GM19395 (cell line): ENCODE measurements around the gene CAPN2.
"Not testable (repeated sequence)": the region's sequence is repeated elsewhere in the genome, so short reads cannot be mapped to it uniquely, and the experiment has no call there.

Source experiments
- ATAC-seq: cut with Tn5 transposase; IDR thresholded peaks from one replicate; pipeline ENCODE4 v1.9.1; 2021; ENCODE audit warnings: mild to moderate bottlenecking, moderate library complexity; ENCODE audit not compliant: unreplicated experiment

CAPN2 gene

DNA sequence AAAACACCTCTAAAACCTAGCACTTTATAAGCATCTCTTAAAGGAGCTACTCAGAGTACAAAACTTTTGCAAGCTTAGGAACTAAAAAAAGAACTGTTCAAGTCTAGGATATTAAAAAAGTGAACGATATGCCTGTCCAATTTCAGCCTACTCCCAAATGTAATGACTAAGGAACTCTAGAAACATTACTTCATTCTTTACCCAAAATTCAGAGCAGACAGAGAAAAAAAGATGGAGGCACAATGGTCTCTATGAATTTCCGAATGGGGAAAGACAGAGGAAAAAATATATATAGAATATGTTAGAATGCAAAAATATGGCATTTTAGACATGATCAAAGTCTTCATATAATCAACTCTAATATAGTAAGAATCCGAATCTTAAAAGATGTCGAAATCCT, 72.2 kb downstream of the CAPN2 start:
- no peak for ATAC-seq

DNA sequence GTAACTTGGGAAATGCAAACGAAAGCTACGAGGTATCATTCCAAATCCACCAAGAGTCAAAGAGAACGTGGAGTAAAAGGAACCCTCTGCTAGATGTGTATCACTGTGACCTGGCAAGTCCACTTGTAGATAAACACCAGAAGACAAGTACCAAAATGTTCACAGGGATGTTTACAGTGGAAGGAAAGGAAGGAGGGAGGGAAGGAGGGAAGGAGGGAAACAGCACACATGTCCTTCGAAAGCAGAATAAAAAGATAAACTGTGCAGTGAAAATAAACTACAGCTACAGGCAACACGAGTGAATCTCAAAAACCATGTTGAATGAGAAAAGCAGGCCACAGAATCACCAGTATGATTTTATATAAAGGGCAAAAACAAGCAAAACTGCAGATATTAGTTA, 73.5 kb downstream of the CAPN2 start:
- no peak for ATAC-seq

DNA sequence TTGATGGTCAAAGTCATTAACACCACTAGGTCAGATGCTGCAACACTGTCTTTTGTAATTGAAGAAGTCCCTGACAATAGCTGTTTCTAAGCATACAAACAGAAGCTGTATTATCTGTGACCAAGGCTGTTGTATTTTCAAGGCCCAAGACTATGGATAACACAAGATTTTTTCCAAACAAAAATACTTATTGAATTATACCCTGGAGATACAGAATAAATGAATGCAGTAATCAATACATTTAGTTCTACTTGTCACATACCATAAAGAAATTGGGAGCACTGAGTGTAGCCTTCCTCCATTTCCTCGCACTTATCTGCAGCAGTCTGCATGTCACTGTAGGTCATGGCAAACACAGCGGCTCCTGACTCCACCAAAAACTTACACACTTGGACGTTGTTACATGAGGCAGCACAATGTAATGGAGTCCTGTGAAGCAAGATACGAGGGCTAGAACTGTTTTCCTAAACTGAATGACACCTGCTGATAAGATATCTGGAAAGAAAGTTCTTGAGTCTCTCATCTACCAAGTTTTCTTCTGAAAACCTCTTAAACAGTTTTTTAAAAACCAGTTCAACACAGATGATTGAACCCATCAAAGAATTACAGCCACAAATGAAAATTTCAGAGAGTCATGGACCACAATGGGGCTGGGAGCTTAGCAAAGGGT, 76.5 kb downstream of the CAPN2 start:
- no peak for ATAC-seq

DNA sequence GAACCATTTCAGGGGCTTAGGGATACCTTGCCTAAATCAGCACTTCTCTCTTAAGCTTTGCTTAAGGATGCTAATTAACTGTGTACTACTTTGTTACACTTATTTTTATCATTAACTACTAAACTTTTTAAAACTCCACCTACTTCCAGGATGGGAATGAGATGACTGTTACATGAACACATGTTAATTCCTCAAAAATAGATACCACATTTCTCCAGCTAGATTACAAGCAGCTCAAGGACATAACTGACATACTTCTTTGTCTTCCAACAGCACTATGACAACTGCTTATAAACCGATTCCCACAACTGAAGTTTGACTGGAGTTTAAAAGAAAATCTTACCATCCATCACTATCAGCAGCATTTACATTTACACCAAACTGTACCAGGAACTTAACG, 79.7 kb downstream of the CAPN2 start:
- ATAC-seq: no peak

DNA sequence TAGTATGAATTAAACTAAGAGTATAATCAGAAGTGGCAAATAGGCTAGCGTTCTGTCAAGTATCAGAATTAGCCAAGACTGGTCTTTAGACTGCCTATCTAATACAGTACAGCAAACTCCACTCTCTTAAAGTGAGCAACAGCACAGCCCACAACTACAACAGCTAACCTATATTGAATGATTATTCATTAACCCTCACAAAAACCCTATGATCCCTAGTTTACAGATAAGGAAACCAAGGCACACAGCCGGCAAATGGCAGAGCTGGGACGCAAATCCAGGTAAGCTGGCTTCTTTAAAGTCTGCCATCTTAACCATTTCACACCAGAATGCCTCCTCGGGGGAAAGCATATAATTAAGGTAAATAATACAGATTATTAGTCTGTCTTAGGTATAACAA, 81.4 kb downstream of the CAPN2 start:
- no peak for ATAC-seq

DNA sequence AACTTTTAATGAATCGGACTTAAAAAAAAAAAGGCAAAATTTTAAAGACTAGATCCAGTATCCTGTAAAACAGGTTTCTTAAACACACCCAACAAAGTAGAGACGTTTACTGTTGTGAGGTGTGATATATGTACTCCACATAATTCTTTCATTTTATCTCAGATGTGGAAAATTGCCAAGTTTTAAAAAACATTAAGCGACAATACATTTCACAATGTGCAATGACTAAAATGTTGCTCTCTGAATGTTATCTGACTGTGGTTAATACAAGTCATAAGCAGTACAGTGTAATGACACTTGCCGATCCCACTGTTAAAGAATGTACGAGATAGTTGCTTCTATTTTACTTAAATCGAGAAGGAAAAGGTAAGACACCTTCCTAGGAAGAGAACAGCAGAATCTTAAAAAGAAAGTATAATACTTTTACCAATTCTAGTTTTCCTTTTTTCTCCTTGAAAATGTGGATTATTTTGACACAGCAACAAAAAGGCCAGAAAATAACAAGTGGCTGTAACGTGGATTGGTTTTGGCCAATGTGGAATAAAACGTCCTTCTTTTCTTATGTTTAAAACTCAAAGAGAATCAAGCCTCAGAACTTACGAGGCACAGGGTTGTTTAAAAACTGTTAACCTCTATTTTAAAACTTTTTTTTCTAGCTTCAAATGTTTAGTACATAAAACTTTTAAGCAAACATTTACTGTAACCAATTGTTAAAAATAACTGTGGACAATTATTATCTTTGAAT, 82.0 kb downstream of the CAPN2 start:
- no peak for ATAC-seq

DNA sequence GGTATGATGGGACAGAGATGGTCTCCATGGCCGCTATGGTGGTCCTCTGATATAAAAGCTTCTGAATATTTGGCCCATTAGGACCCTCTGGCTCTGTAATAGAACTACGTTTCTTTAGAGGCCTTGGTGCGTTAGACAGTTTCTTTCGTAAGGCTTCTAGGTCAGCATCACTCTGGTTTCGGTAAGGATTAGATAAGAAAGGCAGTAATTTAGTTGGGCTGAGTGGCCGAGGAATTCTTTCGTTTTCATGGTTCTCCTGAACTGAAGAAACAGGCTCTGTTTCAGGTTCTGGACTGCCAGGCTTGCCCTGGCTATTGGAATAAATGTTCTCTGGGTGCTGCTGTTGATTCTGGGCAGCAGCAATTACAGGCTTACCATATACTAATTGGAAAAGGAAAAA, 83.9 kb downstream of the CAPN2 start:
- no peak for ATAC-seq

DNA sequence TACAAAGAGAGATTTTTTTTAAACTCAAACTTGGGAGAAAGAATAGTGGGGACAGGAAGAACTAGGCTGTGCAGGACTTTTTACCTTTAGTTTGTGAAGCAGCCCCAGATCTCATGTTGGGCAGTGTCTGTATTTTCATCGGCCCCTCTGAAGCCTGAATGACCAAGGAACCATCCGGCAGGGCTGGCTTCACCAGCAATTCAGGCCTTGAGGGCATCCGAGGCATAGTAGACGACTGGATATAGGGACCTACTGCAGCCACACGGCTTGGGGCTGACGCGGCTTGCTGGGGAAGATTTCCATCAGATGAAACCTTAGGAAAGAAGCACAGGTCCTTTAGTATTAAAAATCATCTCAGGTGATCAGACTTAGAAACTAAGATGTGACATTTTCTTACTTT, 89.7 kb downstream of the CAPN2 start:
- no peak for ATAC-seq

DNA sequence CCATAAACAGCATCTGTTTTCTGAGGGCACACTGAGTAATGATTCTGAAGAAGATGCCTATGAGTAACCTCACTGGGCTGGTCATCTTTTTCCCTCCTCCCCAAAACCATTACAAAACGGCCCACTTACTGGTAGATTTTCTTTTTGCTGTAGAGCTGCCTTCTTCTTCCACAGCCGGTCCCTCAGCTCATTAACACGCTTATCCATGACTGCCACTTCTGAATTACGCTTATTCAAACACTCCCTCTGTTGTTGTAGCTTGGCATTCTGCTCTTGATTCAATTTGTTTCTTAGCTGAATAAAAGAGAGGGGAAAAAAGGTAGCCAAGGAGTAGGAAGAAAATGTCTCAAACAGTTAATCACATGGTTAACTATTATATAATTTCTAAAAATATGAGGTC, 90.3 kb downstream of the CAPN2 start:
- no peak for ATAC-seq

DNA sequence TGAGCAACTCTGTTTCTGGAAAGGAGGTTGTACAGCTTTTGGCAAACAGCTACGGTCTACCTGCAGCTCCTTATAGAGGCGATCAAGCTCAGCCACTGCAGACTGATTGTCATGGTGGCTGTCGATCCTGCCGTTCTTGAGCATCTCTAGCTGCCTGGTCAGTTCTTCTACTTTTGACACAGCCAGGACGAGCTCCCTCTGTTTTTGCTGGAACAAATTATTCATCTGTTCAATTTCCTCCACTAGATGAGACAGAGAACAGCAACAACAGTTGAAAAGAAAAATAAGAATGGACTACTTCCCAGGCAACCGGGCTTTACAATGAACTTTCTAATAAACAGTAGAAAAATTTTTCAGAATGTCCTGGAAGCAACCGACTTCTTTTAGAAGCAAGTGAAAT, 90.9 kb downstream of the CAPN2 start:
- no peak for ATAC-seq

DNA sequence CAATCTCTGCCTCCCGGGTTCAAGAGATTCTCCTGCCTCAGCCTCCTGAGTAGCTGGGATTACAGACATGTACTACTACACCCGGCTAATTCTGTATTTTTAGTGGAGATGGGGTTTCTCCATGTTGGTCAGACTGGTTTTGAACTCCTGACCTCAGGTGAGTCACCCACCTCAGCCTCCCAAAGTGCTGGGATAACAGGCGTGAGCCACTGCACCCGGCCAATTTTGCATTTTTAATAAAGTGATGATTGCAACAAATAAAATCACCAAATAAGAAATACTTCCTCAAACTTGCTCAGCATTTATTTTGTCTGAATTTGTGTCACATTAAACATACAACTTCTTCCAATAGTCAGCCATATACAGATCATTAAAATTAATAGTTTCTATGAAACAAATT, 97.6 kb downstream of the CAPN2 start:
- not testable (repeated sequence) for ATAC-seq

DNA sequence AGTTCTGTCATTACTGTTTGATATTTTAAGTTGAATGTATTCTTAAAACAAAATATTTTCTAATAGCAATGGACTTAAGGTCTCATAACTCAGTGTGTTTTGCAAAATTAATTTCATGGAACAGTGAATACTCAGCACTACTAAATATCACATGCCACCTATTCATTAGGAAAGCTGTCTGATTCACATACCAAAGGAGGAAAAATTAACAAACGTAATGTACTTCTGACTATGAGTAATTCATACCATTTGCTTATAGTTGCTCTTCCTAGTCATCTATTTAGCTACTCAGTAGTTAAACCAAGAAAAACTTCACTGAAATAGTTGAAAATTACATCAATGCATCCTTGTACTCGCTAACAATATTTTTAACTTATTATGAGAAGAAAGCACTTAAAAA, 98.2 kb downstream of the CAPN2 start:
- ATAC-seq: no peak

DNA sequence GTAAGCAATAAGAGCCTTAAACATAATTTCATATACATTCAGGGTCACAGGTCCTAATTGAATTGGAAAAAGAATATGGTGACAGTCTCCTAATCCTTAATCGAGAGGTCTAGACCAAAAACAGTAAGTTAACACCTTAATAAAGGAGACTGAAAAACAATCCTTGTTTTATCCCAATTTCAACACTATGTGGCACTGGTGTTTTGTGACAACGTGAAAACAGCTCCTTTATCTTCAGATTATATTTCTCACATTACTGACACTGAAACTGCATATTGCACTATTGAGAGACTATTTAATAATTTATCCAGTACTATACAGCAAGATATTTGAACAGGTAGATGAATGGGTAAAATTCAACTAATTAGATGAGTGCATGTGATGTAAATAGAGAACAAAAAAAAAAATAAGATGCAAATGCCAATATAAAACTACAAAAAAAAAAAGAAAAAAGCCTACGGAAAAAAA, 99.3 kb downstream of the CAPN2 start:
- no peak for ATAC-seq

DNA sequence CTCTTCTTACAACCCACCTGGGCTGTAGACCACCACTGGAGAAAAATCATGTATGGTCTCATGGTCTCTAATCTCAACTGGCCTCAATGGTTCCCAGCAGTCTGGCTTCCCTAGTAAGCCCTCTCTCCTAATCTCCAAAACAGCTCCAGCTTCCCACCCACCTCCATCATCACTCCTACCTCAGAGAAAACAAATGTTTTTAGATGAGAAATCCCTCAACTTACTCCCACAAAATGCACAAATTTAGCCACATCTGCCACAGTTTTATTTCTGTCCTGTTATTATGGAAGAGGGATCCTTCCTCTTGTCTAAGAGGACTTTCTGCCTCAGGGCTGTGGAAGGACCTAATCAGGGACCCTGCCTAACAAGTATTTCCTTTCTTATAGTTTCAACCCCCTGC, 101.3 kb downstream of the CAPN2 start:
- no peak for ATAC-seq

DNA sequence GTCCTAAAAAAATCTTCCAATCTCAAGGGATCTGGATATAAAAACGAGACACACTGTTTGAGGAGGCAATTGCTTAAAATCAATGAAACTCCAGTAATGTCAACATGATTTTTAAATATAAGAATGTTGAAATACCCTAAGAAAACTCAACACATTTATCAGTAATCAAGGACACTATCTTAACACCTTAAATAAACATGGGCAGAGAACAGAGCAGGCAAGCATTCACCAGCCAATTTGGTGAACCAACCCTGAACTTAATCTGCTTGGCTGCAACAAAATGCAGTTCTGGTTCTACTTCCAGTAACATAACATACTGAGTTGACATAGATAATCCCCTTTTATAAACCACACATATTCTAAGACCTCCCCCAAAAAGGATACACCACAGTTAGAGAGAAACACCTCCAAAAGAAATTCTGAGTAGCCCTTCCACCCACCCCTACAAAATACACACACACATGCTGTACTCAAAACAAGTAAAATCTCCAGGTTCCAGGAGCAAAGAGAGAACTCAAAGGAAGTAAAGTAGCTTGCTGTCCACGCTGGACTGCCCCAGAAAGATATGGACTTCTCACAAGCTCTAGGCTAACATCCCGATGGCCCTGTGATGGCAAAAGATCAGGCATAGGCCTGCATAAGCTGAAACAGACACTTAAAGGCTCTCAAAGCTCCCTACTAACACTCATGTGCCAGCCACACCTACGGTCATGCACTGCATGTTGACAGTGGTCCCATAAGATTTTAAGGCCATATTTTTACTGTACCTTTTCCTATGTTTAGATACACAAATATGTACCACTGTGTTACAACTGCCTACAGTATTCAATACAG, 102.9 kb downstream of the CAPN2 start:
- ATAC-seq: no peak

DNA sequence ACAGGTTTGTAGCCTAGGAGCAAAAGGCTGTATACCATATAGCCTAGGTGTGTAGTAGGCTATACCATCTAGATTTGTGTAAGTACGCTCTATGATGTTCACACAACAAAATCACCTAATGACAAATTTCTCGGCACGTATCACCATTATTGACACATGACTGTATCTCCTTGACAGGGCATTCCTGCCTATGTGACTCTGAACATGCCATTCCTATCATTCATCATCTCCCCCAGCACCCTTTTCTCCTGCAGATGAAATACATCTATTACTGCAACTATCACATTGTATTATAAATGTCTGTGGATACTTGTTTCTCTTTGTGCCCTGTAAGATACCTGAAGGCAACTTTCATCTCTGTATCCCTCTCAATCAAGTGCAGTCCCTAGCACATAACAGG, 103.5 kb downstream of the CAPN2 start:
- ATAC-seq: no peak

DNA sequence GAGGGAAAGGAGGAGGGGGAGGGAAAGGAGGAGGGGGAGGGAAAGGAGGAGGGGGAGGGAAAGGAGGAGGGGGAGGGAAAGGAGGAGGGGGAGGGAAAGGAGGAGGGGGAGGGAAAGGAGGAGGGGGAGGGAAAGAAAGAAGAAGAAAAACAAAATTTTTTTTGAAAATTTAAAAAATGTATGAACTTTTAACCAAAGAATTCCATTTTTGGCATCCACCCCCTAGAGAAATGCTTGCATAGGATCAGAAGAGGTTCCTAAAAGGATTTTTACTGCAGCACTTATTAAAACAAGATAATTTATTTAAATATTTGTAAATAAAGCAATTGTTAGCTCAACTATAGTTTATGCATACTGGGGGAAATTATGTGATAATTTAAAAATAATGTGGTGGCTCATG, 104.9 kb downstream of the CAPN2 start:
- ATAC-seq: not testable (repeated sequence)

DNA sequence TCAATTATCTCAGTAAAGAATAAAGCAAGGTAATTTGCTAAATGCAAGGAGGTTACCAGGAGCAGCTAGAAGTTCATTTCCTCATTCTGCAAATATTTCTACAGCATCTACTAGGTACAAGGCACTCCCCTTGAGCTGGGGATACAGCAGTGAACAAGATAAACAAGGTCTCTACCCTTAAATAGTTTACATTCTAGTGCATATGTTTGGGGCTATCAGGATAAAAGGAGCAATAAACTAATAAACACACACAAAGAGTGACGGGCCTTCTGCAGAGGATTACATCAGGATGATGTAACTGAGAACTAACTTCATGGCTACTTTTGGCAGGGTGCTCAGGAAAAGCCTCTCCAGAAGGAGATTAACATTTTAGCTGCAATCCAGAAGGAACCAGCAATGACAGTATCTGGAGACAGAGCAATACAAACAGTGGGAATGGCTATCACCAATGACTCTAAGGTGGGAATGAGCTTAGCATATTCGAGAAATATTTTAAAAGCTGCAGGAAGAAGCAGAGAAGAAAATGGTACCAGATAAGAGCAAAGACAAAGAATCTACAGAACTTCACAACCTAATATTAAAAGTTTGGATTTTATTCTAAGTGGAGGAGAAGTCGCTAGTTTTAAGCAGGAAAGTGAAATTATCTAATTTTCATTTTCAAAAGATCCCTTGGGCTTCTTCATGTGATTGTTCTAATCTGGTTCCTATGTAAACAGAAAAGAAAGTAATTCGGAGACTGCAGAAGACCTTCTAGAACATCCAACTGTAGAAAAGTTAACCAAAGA, 107.6 kb downstream of the CAPN2 start:
- no peak for ATAC-seq

DNA sequence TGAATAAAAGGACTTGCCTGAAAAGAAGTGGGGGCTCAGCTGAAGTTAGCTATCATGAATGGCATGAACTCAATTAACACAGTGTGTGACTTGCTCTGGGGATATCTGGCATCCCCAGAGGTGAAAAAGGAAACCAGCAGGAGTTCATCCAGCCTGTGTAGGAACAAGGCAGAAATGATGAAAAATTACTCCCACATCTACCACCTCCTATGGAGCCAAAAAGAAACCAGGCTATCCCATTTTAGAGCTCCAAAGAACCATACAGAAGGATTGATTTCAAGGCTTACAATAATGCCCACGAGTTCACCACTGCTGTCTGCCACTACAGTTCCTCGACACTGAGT, 108.1 kb downstream of the CAPN2 start:
- no peak for ATAC-seq

DNA sequence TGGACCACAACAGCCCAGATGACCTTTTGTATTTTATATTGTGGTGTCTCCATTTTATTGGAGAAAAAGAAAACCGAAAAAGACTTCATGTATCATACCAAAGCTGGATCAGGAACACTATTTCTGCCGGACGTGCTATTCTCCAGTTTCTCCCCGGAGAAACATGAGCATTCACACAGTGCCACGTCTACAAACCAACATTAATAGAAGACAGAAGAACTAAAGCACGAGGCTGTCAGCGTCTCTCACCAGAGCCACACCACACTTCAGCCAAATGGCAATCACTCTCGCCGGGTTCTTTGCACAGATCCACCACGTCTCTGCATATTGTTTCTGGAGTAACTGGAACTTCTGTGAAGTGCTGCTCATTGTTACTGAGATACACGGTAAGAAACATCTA, 108.6 kb downstream of the CAPN2 start:
- no peak for ATAC-seq

DNA sequence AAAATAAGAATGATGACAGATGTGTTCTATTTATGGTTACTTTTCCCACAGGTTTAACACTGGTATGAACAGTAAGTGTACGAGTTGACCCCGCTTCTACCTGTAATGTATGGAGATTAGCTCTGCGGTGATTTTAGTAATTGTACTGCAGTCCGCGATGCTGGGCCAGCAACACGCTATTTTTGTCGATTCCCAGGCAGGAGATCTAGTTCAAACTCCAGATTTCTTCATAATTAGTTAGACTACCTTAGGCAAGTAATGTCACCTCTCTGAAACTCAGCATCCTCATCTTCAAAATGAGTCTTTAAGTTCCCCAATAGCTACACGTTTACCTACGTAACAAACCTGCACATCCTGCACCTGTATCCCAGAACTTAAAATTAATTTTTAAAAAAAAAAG, 111.9 kb downstream of the CAPN2 start:
- no peak for ATAC-seq
